Liver (tissue), 9 donors: Measurements from ENCODE around the gene SNUPN. TPM values are rescaled to one million over a fixed set of nuclear protein-coding genes. Genes with fewer than 3 reads are reported as not detected.

Experiments
- DNase-seq: peaks from one replicate; pipeline ENCODE4 v3.0.0-alpha.2; 2017; ENCODE audit warnings: low spot score
- H3K27ac ChIP-seq, 2 donors: one replicate each; pipeline ENCODE4 v1.7.0; 2013; ENCODE audit warnings: inconsistent platforms in 2 of 2, low read length in 2 of 2, control low read depth in 1 of 2, low read depth in 1 of 2, mild to moderate bottlenecking in 1 of 2
- H3K27me3 ChIP-seq, 4 donors: one replicate each; pipeline versions ENCODE4 v1.6.1 to v1.7.0; 2013; ENCODE audit warnings: low read length in 3 of 4, inconsistent platforms in 1 of 4, mild to moderate bottlenecking in 1 of 4, moderate library complexity in 1 of 4; ENCODE audit not compliant: control insufficient read depth in 4 of 4, insufficient read depth in 4 of 4
- H3K36me3 ChIP-seq, 4 donors: one replicate each; pipeline versions ENCODE4 v1.6.1 to v1.7.0; 2013; ENCODE audit warnings: low read length in 3 of 4, mild to moderate bottlenecking in 3 of 4, low read depth in 1 of 4, moderate library complexity in 1 of 4; ENCODE audit not compliant: control insufficient read depth in 4 of 4, insufficient read depth in 3 of 4
- H3K4me1 ChIP-seq, 4 donors: one replicate each; pipeline versions ENCODE4 v1.6.1 to v1.7.0; 2013; ENCODE audit warnings: low read length in 3 of 4, mild to moderate bottlenecking in 3 of 4, moderate library complexity in 1 of 4; ENCODE audit not compliant: control insufficient read depth in 4 of 4, insufficient read depth in 4 of 4
- H3K4me3 ChIP-seq, 3 donors: one replicate each; pipeline versions ENCODE4 v1.6.1 to v1.7.0; 2013; ENCODE audit warnings: low read length in 3 of 3, control low read depth in 1 of 3, low read depth in 1 of 3, mild to moderate bottlenecking in 1 of 3
- H3K9ac ChIP-seq, 2 donors: one replicate each; pipeline ENCODE4 v1.7.0; 2013; ENCODE audit warnings: low read length in 2 of 2, mild to moderate bottlenecking in 2 of 2, moderate library complexity in 2 of 2, control low read depth in 1 of 2, low read depth in 1 of 2
- H3K9me3 ChIP-seq, 4 donors: one replicate each; pipeline versions ENCODE4 v1.6.1 to v1.7.0; 2013; ENCODE audit warnings: low read length in 3 of 4; ENCODE audit not compliant: control insufficient read depth in 4 of 4
- CTCF ChIP-seq: fragments of 150-350 bp; IDR thresholded peaks from 2 replicates; pipeline ENCODE4 v1.5.1; 2017; ENCODE audit warnings: improper control_type of control experiment, low read depth, low read length; ENCODE audit not compliant: missing input control
- EGR1 ChIP-seq, 2 donors: IDR thresholded peaks; 2 replicates each; pipeline ENCODE4 v1.6.1; 2016 to 2018; ENCODE audit warnings: antibody characterized with exemption in 2 of 2, low read depth in 2 of 2
- FOXA1 ChIP-seq: IDR thresholded peaks from 2 replicates; pipeline ENCODE4 v1.6.1; 2016; ENCODE audit warnings: antibody characterized with exemption
- GABPA ChIP-seq, 2 donors: IDR thresholded peaks in 1 of 2; conservative IDR thresholded peaks in 1 of 2; 2 replicates each; pipeline ENCODE4 v1.6.1; 2016; ENCODE audit warnings: antibody characterized with exemption in 2 of 2, mild to moderate bottlenecking in 1 of 2, moderate library complexity in 1 of 2
- HNF4A ChIP-seq, 2 donors: conservative IDR thresholded peaks; 2 replicates each; pipeline ENCODE4 v1.6.1; 2016; ENCODE audit warnings: antibody characterized with exemption in 2 of 2, mild to moderate bottlenecking in 2 of 2
- HNF4G ChIP-seq: IDR thresholded peaks from 2 replicates; pipeline ENCODE4 v1.6.1; 2016; ENCODE audit warnings: antibody characterized with exemption
- JUND ChIP-seq, 2 donors: IDR thresholded peaks; 2 replicates each; pipeline ENCODE4 v1.6.1; 2016; ENCODE audit warnings: antibody characterized with exemption in 2 of 2
- MAX ChIP-seq: IDR thresholded peaks from 2 replicates; pipeline ENCODE4 v1.6.1; 2016; ENCODE audit warnings: antibody characterized with exemption
- NR2F2 ChIP-seq: IDR thresholded peaks from 2 replicates; pipeline ENCODE4 v1.6.1; 2016; ENCODE audit warnings: antibody characterized with exemption
- RAD21 ChIP-seq, 2 donors: IDR thresholded peaks; 2 replicates each; pipeline ENCODE4 v1.6.1; 2016; ENCODE audit warnings: antibody characterized with exemption in 2 of 2, mild to moderate bottlenecking in 2 of 2
- REST ChIP-seq: IDR thresholded peaks from 2 replicates; pipeline ENCODE4 v1.6.1; 2016; ENCODE audit warnings: antibody characterized with exemption, mild to moderate bottlenecking
- RXRA ChIP-seq, 2 donors: IDR thresholded peaks; 2 replicates each; pipeline ENCODE4 v1.6.1; 2017 to 2018; ENCODE audit warnings: antibody characterized with exemption in 2 of 2, mild to moderate bottlenecking in 1 of 2
- SP1 ChIP-seq: IDR thresholded peaks from 2 replicates; pipeline ENCODE4 v1.6.1; 2018; ENCODE audit warnings: antibody characterized with exemption, mild to moderate bottlenecking
- TAF1 ChIP-seq: conservative IDR thresholded peaks from 2 replicates; pipeline ENCODE4 v1.6.1; 2016; ENCODE audit warnings: antibody characterized with exemption, mild to moderate bottlenecking
- ZBTB33 ChIP-seq: IDR thresholded peaks from 2 replicates; pipeline ENCODE4 v1.6.1; 2016; ENCODE audit warnings: antibody characterized with exemption
- WGBS: extraction: QIAGEN DNeasy Blood & Tissue Kit; methylation state at CpG from one replicate; pipeline ENCODE4 v1.1.7; 2013; 5-methylcytosine and 5-hydroxymethylcytosine counted together
- polyA plus RNA-seq, 2 donors: library from polyadenylated mRNA; stranded (reverse) in 1 of 2; unstranded in 1 of 2; fragments of 200-250 nt in 1 of 2; fragments of >200 nt in 1 of 2; fragmentation: Nextera tagmentation in 1 of 2; extraction: Ambion mirVana in 1 of 2; gene quantifications; one replicate each; pipeline versions ENCODE4 v1.2.1 to v1.2.3, GENCODE V29; 2013 to 2015
- total RNA-seq, 2 donors: library from RNA; depleted of rRNA; stranded (reverse); fragments of >200 nt; gene quantifications; one replicate each; pipeline ENCODE4 v1.2.3, GENCODE V29; 2014
- donor health status: healthy.
- donor health status: healthy.
- donor health status: healthy.
- donor health status: healthy.
- donor health status: healthy.

Gene SNUPN
- total and polyA plus RNA-seq, 4 donors: 7.8 to 13.2 (median 12.1) TPM

GRCh38 chr15:75578173-75578947, 47.2 kb downstream of the SNUPN start:
- WGBS: under 1% methylated on average over 77 of the region's 77 CpGs
- Histone ChIP-seq H3K36me3 (no peaks in the 10 kb centered on the region), H3K4me3 (peak overlapping the region; percentile 90 to 94 (median 93)), H3K27me3 (no peaks in the 10 kb centered on the region), H3K9ac (peak overlapping the region; percentile 87 to 90), H3K27ac (peak overlapping the region; percentile 88 to 89), H3K4me1 (peaks cover 11 to 17% (median 12%) of the 10 kb centered on the region in 4 donors), H3K9me3 (no peaks in the 10 kb centered on the region)
- peak; percentile 60 for DNase-seq
- TF ChIP-seq HNF4A (conservative IDR thresholded peaks at IDR 0.05): peak; percentile 23 to 31
- TF ChIP-seq REST: no peak

GRCh38 chr15:75577401-75578172, 47.9 kb downstream of the SNUPN start:
- WGBS: 15% methylated on average over 13 of the region's 13 CpGs
- no peak for DNase-seq
- peak overlapping the region; percentile 90 to 94 (median 93) for H3K4me3 ChIP-seq
- H3K9ac ChIP-seq: peak overlapping the region; percentile 72 to 87
- peak overlapping the region; percentile 88 to 89 for H3K27ac ChIP-seq
- TF ChIP-seq SP1: no peak
- TF ChIP-seq NR2F2: no peak
- TF ChIP-seq HNF4G: no peak
- no peak for TF ChIP-seq MAX
- TF ChIP-seq EGR1 (IDR thresholded peaks at IDR 0.05; ENCODE audit: low read depth in 2 of 2): no peak
- TF ChIP-seq TAF1: no peak
- TF ChIP-seq CTCF: no peak
- TF ChIP-seq RXRA (IDR thresholded peaks at IDR 0.05): no peak
- no peak for TF ChIP-seq ZBTB33
- no peak for TF ChIP-seq RAD21 (IDR thresholded peaks at IDR 0.05)
- no peak for TF ChIP-seq FOXA1
- no peak for TF ChIP-seq GABPA (IDR thresholded peaks at IDR 0.05 in 1 of 2, conservative IDR thresholded peaks at IDR 0.05 in 1 of 2)
- TF ChIP-seq JUND (IDR thresholded peaks at IDR 0.05): no peak
- TF ChIP-seq HNF4A (conservative IDR thresholded peaks at IDR 0.05): no peak
- no peaks in the 10 kb centered on the region for H3K9me3 ChIP-seq
- no peaks in the 10 kb centered on the region for H3K27me3 ChIP-seq
- H3K4me1 ChIP-seq: peaks cover 11 to 17% (median 12%) of the 10 kb centered on the region in 4 donors
- no peaks in the 10 kb centered on the region for H3K36me3 ChIP-seq
